ENCODE measurements around the gene CRYGB.

GRCh38 chr2:208189069-208189809 is 43.3 kb upstream of the CRYGB start:
- no peak for TF ChIP-seq FOXM1 (IDR thresholded peaks at IDR 0.05; ENCODE audit: borderline replicate concordance)
- no peak for TF ChIP-seq SUZ12 (IDR thresholded peaks at IDR 0.05)
- no peak for TF ChIP-seq BHLHE40 (IDR thresholded peaks at IDR 0.05; ENCODE audit: borderline replicate concordance)
- TF ChIP-seq FOXA1 (IDR thresholded peaks at IDR 0.05), result no peak
- no peak for TF ChIP-seq ELF4 (IDR thresholded peaks at IDR 0.05)
- TF ChIP-seq NFRKB (IDR thresholded peaks at IDR 0.05), result no peak
- no peak for TF ChIP-seq HDGF (IDR thresholded peaks at IDR 0.05; ENCODE audit: borderline replicate concordance)
- TF ChIP-seq CTBP1 (IDR thresholded peaks at IDR 0.05; ENCODE audit: borderline replicate concordance), result no peak
- TF ChIP-seq SP1 (IDR thresholded peaks at IDR 0.05), result no peak
- no peak for TF ChIP-seq TARDBP (IDR thresholded peaks at IDR 0.05)
- TF ChIP-seq ZNF384 (IDR thresholded peaks at IDR 0.05), result no peak
- TF ChIP-seq L3MBTL2 (conservative IDR thresholded peaks at IDR 0.05), result no peak
- no peak for TF ChIP-seq PKNOX1 (IDR thresholded peaks at IDR 0.05)

Measured in HEK293T (cell line).